Measurements from ENCODE around the gene DAZAP1.

DAZAP1 gene

DNA sequence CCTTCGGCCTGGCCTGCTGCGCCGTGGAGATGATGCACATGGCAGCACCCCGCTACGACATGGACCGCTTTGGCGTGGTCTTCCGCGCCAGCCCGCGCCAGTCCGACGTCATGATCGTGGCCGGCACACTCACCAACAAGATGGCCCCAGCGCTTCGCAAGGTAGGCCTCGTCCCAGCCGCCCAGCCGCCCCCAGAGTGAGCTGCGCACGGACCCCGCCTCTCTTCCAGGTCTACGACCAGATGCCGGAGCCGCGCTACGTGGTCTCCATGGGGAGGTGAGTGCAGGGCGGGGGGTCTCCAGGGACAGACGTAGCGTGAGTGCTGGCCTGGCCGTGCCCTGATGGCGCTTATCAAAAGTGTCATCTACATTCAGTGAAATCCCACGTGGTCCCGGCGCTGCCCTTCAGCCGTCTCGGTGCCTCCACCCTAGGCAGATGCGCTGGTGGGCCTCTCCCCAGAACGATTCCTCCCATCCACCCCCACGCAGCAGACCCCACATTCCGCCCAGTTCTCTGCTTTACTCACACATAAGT lies 16.4 kb upstream of the DAZAP1 start:
- Histone ChIP-seq H2BK5ac (ENCODE audit: low read depth, low read length, poor library complexity, severe bottlenecking) (no peak overlapping the region), H3K27me3 (ENCODE audit: control insufficient read depth in 1 of 2, insufficient read depth in 1 of 2, low read length in 2 of 2) (no peaks in the 10 kb centered on the region), H2BK120ac (ENCODE audit: low read depth, low read length) (no peak overlapping the region), H3K36me3 (ENCODE audit: control insufficient read depth in 1 of 2, insufficient read depth in 2 of 2, low read depth in 1 of 2, low read length in 2 of 2) (peaks cover 36 to 85% of the 10 kb centered on the region in 2 experiments), H3K9me3 (ENCODE audit: control insufficient read depth, low read length) (no peaks in the 10 kb centered on the region), H2AK5ac (ENCODE audit: low read length, severe bottlenecking) (no peak overlapping the region), H3K23ac (ENCODE audit: low read length in 2 of 2) (no peak overlapping the region), H4K8ac (ENCODE audit: low read length) (no peak overlapping the region), H3K4me3 (ENCODE audit: insufficient read depth in 1 of 2, low read depth in 1 of 2, low read length in 2 of 2) (peak overlapping the region in 1 of 2 experiments; percentile 31), H2BK15ac (ENCODE audit: low read depth, poor library complexity, severe bottlenecking) (no peak overlapping the region), H3K18ac (ENCODE audit: low read depth in 1 of 2, low read length in 2 of 2) (no peak overlapping the region), H3K4me2 (ENCODE audit: low read length, poor library complexity, severe bottlenecking) (no peak overlapping the region), H4K91ac (ENCODE audit: low read length) (no peak overlapping the region), H3K27ac (ENCODE audit: low read length, poor library complexity, severe bottlenecking) (no peak overlapping the region), H3K4me1 (ENCODE audit: control insufficient read depth, insufficient read depth, low read depth, low read length) (peaks cover 5% of the 10 kb centered on the region), H3K4ac (ENCODE audit: low read depth in 1 of 2, low read length in 2 of 2) (no peak overlapping the region), H2AFZ (ENCODE audit: low read depth, low read length) (no peak overlapping the region), H3K14ac (ENCODE audit: low read length in 2 of 2) (no peak overlapping the region), H3K79me1 (replicated peaks; ENCODE audit: low read length, poor library complexity, severe bottlenecking) (peaks cover 32% of the 10 kb centered on the region), H3K9ac (ENCODE audit: low read length) (no peak overlapping the region), H2BK12ac (ENCODE audit: low read length in 2 of 2) (no peak overlapping the region)
- DNase-seq = no peak
- WGBS = 94% methylated on average over 39 of the region's 42 CpGs

DNA sequence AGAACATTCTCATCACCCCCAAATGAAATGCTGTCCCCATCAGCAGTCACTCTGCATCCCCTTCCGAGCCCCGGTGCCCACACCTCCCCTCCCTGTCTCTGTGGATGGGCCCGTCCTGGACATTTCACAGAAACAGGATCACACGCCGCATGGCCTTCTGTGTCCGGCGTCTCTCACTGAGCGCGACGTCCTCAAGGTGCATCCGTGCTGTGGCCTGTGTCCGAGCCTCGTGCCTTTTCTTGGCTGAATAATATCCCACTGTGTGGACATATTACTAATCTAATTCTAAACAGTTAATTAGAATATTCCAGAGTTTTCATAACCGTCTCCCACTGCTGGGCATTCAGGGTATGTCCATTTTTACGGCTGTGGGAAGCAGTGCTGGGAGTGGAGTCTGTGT lies 15.0 kb upstream of the DAZAP1 start:
- Histone ChIP-seq H3K23ac (ENCODE audit: low read length in 2 of 2) (no peak overlapping the region), H3K27ac (ENCODE audit: low read length, poor library complexity, severe bottlenecking) (no peak overlapping the region), H3K79me1 (replicated peaks; ENCODE audit: low read length, poor library complexity, severe bottlenecking) (peaks cover 21% of the 10 kb centered on the region), H3K4me3 (ENCODE audit: insufficient read depth in 1 of 2, low read depth in 1 of 2, low read length in 2 of 2) (no peak overlapping the region), H2AFZ (ENCODE audit: low read depth, low read length) (no peak overlapping the region), H2BK5ac (ENCODE audit: low read depth, low read length, poor library complexity, severe bottlenecking) (no peak overlapping the region), H3K4me1 (ENCODE audit: control insufficient read depth, insufficient read depth, low read depth, low read length) (peaks cover 14% of the 10 kb centered on the region), H3K4me2 (ENCODE audit: low read length, poor library complexity, severe bottlenecking) (no peak overlapping the region), H2AK5ac (ENCODE audit: low read length, severe bottlenecking) (no peak overlapping the region), H3K18ac (ENCODE audit: low read depth in 1 of 2, low read length in 2 of 2) (no peak overlapping the region), H3K4ac (ENCODE audit: low read depth in 1 of 2, low read length in 2 of 2) (no peak overlapping the region), H3K27me3 (ENCODE audit: control insufficient read depth in 1 of 2, insufficient read depth in 1 of 2, low read length in 2 of 2) (no peaks in the 10 kb centered on the region), H4K91ac (ENCODE audit: low read length) (no peak overlapping the region), H4K8ac (ENCODE audit: low read length) (no peak overlapping the region), H2BK15ac (ENCODE audit: low read depth, poor library complexity, severe bottlenecking) (no peak overlapping the region), H2BK12ac (ENCODE audit: low read length in 2 of 2) (no peak overlapping the region), H2BK120ac (ENCODE audit: low read depth, low read length) (no peak overlapping the region), H3K36me3 (ENCODE audit: control insufficient read depth in 1 of 2, insufficient read depth in 2 of 2, low read depth in 1 of 2, low read length in 2 of 2) (peaks cover 36 to 81% of the 10 kb centered on the region in 2 experiments), H3K9me3 (ENCODE audit: control insufficient read depth, low read length) (no peaks in the 10 kb centered on the region), H3K14ac (ENCODE audit: low read length in 2 of 2) (no peak overlapping the region), H3K9ac (ENCODE audit: low read length) (no peak overlapping the region)
- DNase-seq = no peak
- 96% methylated on average over 7 of the region's 15 CpGs for WGBS

DNA sequence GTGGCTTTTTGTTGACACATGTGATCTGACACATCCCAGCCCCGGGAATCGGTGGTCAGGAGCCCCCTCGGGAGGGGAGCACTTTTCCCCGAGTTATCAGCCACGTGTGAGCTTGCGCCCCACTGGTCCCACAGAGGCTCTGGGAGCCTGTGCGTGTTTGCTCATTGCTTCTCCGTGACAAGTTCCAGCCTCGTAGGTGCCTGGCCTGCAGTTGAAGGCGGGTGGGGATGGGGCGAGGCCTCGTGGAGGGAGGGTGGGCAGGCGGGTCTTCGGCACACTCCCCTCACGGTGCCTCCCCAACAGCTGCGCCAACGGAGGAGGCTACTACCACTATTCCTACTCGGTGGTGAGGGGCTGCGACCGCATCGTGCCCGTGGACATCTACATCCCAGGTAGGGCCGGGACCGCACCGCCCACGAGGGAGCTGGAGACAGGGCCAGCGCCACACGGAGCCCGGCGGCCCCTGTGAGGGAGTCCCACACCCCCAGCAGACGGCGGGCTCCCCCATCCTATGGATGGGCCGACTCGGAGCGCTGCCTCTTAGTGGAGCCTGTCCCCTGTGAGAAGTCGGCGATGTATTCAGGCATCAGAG lies 14.4 kb upstream of the DAZAP1 start:
- no peak for DNase-seq
- 97% methylated on average over 37 of the region's 37 CpGs for WGBS
- no peak overlapping the region for H3K4me3 ChIP-seq (ENCODE audit: insufficient read depth in 1 of 2, low read depth in 1 of 2, low read length in 2 of 2)

DNA sequence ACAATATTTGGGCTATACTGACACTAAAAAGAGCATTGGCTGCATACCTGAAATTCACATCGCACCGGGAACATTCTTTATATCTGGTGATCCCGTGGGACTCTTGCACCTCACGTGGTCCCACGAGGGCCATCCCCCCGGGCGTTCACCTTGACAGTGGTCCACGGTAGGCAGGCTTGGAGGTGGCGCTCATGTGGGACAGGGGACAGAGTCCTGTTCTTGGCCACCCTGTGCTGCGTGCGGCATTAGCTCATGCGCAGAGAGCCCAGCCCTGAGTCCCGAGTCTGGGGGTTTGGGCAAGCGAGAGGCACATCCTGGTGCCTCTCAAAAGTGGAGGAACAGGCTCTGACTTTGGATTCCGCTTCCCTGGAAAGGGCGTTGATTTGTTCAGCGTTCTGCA lies 13.5 kb upstream of the DAZAP1 start:
- H3K9me3 ChIP-seq (ENCODE audit: control insufficient read depth, low read length) = no peaks in the 10 kb centered on the region
- no peak overlapping the region for H2BK12ac ChIP-seq (ENCODE audit: low read length in 2 of 2)
- H3K9ac ChIP-seq (ENCODE audit: low read length) = no peak overlapping the region
- H3K4me1 ChIP-seq (ENCODE audit: control insufficient read depth, insufficient read depth, low read depth, low read length) = peaks cover 15% of the 10 kb centered on the region
- no peak overlapping the region for H3K4me3 ChIP-seq (ENCODE audit: insufficient read depth in 1 of 2, low read depth in 1 of 2, low read length in 2 of 2)
- H2BK120ac ChIP-seq (ENCODE audit: low read depth, low read length) = no peak overlapping the region
- H2BK15ac ChIP-seq (ENCODE audit: low read depth, poor library complexity, severe bottlenecking) = no peak overlapping the region
- no peak overlapping the region for H3K4ac ChIP-seq (ENCODE audit: low read depth in 1 of 2, low read length in 2 of 2)
- H2AFZ ChIP-seq (ENCODE audit: low read depth, low read length) = no peak overlapping the region
- peaks cover 30 to 78% of the 10 kb centered on the region in 2 experiments for H3K36me3 ChIP-seq (ENCODE audit: control insufficient read depth in 1 of 2, insufficient read depth in 2 of 2, low read depth in 1 of 2, low read length in 2 of 2)
- H3K27ac ChIP-seq (ENCODE audit: low read length, poor library complexity, severe bottlenecking) = no peak overlapping the region
- H2BK5ac ChIP-seq (ENCODE audit: low read depth, low read length, poor library complexity, severe bottlenecking) = no peak overlapping the region
- no peak overlapping the region for H3K18ac ChIP-seq (ENCODE audit: low read depth in 1 of 2, low read length in 2 of 2)
- no peak for DNase-seq
- no peak overlapping the region for H3K4me2 ChIP-seq (ENCODE audit: low read length, poor library complexity, severe bottlenecking)
- H4K91ac ChIP-seq (ENCODE audit: low read length) = no peak overlapping the region
- 93% methylated on average over 17 of the region's 17 CpGs for WGBS
- H2AK5ac ChIP-seq (ENCODE audit: low read length, severe bottlenecking) = no peak overlapping the region
- no peak overlapping the region for H3K14ac ChIP-seq (ENCODE audit: low read length in 2 of 2)
- H3K79me1 ChIP-seq (replicated peaks; ENCODE audit: low read length, poor library complexity, severe bottlenecking) = peaks cover 10% of the 10 kb centered on the region
- H3K27me3 ChIP-seq (ENCODE audit: control insufficient read depth in 1 of 2, insufficient read depth in 1 of 2, low read length in 2 of 2) = no peaks in the 10 kb centered on the region
- no peak overlapping the region for H3K23ac ChIP-seq (ENCODE audit: low read length in 2 of 2)
- H4K8ac ChIP-seq (ENCODE audit: low read length) = no peak overlapping the region

More for the DNA sequence above, 14.4 kb upstream of the DAZAP1 start:
- H2AFZ ChIP-seq (ENCODE audit: low read depth, low read length) = no peak overlapping the region
- H2AK5ac ChIP-seq (ENCODE audit: low read length, severe bottlenecking) = no peak overlapping the region
- H4K8ac ChIP-seq (ENCODE audit: low read length) = no peak overlapping the region
- no peak overlapping the region for H3K4me2 ChIP-seq (ENCODE audit: low read length, poor library complexity, severe bottlenecking)
- H2BK5ac ChIP-seq (ENCODE audit: low read depth, low read length, poor library complexity, severe bottlenecking) = no peak overlapping the region
- H3K9me3 ChIP-seq (ENCODE audit: control insufficient read depth, low read length) = no peaks in the 10 kb centered on the region
- no peaks in the 10 kb centered on the region for H3K27me3 ChIP-seq (ENCODE audit: control insufficient read depth in 1 of 2, insufficient read depth in 1 of 2, low read length in 2 of 2)
- H2BK120ac ChIP-seq (ENCODE audit: low read depth, low read length) = no peak overlapping the region
- H3K27ac ChIP-seq (ENCODE audit: low read length, poor library complexity, severe bottlenecking) = no peak overlapping the region
- H2BK12ac ChIP-seq (ENCODE audit: low read length in 2 of 2) = no peak overlapping the region
- peaks cover 17% of the 10 kb centered on the region for H3K79me1 ChIP-seq (replicated peaks; ENCODE audit: low read length, poor library complexity, severe bottlenecking)
- H3K23ac ChIP-seq (ENCODE audit: low read length in 2 of 2) = no peak overlapping the region
- H3K18ac ChIP-seq (ENCODE audit: low read depth in 1 of 2, low read length in 2 of 2) = no peak overlapping the region
- peaks cover 15% of the 10 kb centered on the region for H3K4me1 ChIP-seq (ENCODE audit: control insufficient read depth, insufficient read depth, low read depth, low read length)
- peaks cover 34 to 81% of the 10 kb centered on the region in 2 experiments for H3K36me3 ChIP-seq (ENCODE audit: control insufficient read depth in 1 of 2, insufficient read depth in 2 of 2, low read depth in 1 of 2, low read length in 2 of 2)
- no peak overlapping the region for H3K9ac ChIP-seq (ENCODE audit: low read length)
- H3K4ac ChIP-seq (ENCODE audit: low read depth in 1 of 2, low read length in 2 of 2) = no peak overlapping the region
- no peak overlapping the region for H2BK15ac ChIP-seq (ENCODE audit: low read depth, poor library complexity, severe bottlenecking)
- no peak overlapping the region for H4K91ac ChIP-seq (ENCODE audit: low read length)
- no peak overlapping the region for H3K14ac ChIP-seq (ENCODE audit: low read length in 2 of 2)
